ENCODE results near the gene S100B. TPM values are rescaled to one million over a fixed set of nuclear protein-coding genes. Genes with fewer than 3 reads are reported as not detected.

The S100B gene
- total RNA-seq, 1 donor from 2014 or later, result 2.8 TPM

DNA sequence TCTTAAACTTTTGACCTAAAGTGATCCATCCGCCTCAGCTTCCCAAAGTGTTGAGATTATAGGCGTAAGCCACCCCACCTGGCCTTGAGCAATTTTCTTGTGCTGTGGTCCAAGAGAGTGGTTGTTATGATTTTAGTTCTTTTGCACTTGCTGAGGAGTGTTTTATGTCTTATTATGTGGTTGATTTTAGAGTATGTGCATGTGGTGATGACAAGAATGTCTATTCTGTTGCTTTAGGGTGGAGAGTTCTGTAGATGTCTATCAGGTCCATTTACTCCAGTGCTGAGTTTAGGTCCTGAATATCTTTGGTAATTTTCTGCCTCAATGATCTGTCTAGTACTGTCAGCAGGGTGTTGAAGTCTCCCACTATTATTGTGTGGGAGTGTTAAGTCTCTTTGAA lies 11.2 kb upstream of the S100B start:
- H3K27ac ChIP-seq (replicated peaks), result no peak overlapping the region
- H3K4me3 ChIP-seq, result no peak overlapping the region

DNA sequence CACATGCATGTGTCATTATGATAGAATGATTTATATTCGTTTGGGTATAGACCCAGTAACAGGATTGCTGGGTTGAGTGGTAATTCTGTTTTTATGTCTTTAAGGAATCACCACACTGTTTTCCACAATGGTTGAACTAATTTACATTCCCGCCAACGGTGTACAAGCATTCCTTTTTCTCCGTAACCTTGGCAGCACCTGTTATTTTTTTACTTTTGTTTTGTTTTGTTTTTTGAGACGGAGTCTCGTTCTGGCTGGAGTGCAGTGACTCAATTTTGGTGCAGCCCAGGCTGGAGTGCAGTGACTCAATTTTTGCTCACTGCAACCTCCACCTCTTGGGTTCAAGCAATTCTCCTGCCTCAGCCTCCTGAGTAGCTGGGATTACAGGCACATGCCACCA lies 8.5 kb upstream of the S100B start:
- intact Hi-C loops (cut with micrococcal nuclease), result no loop called here
- Histone ChIP-seq H3K36me3 (no peaks in the 10 kb centered on the region), H3K27ac (replicated peaks) (no peak overlapping the region), H3K9me3 (replicated peaks) (peaks cover 17% of the 10 kb centered on the region), H3K4me3 (no peak overlapping the region), H3K4me1 (peaks cover 11% of the 10 kb centered on the region), H3K27me3 (ENCODE audit: low read depth) (no peaks in the 10 kb centered on the region)
- no peak for DNase-seq
- TF ChIP-seq, protein P1, sequence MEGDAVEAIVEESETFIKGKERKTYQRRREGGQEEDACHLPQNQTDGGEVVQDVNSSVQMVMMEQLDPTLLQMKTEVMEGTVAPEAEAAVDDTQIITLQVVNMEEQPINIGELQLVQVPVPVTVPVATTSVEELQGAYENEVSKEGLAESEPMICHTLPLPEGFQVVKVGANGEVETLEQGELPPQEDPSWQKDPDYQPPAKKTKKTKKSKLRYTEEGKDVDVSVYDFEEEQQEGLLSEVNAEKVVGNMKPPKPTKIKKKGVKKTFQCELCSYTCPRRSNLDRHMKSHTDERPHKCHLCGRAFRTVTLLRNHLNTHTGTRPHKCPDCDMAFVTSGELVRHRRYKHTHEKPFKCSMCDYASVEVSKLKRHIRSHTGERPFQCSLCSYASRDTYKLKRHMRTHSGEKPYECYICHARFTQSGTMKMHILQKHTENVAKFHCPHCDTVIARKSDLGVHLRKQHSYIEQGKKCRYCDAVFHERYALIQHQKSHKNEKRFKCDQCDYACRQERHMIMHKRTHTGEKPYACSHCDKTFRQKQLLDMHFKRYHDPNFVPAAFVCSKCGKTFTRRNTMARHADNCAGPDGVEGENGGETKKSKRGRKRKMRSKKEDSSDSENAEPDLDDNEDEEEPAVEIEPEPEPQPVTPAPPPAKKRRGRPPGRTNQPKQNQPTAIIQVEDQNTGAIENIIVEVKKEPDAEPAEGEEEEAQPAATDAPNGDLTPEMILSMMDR (IDR thresholded peaks at IDR 0.05; ENCODE audit: borderline replicate concordance), result no peak

More for the DNA sequence above, 11.2 kb upstream of the S100B start:
- Histone ChIP-seq H3K36me3 (no peaks in the 10 kb centered on the region), H3K4me1 (peaks cover 11% of the 10 kb centered on the region), H3K9me3 (replicated peaks) (peaks cover 6% of the 10 kb centered on the region), H3K27me3 (ENCODE audit: low read depth) (no peaks in the 10 kb centered on the region)
- intact Hi-C loops (cut with micrococcal nuclease), result no loop called here
- no peak for DNase-seq
- TF ChIP-seq, protein P1 (IDR thresholded peaks at IDR 0.05; ENCODE audit: borderline replicate concordance), result no peak

DNA sequence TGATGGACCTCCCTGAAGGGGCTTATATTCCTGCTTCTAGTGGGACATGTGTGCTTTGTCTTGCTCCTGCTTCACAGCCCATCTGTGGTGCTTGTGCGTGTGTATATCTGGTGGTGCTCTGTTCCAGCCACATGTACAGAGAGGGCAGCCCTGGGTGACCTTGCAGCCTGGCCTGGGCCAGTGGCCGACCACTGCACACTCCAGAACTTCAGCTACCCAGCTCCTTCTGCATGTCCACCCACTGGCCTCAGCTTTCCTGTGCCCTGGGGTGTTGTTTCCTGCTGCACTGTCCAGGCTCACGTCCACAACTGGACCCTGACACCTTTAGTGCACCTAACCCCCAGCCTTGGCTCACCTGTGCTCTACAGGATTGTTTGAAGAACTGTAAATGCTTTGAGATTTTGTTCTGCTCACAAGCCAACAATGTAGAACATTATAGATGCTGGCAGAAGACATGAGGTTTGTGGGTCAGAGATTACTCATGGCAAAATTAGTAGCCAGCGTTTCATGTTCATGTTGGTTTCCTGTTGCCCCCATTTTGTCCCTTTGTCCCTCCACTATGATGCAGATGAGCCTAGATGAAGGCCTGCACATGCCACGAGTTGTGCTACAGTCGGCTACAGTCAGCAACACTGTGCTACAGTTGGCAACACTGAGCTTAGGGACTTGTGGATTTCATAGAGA lies 5.3 kb upstream of the S100B start:
- intact Hi-C loops (cut with micrococcal nuclease), result no loop called here
- no peak overlapping the region for H3K4me3 ChIP-seq
- no peaks in the 10 kb centered on the region for H3K36me3 ChIP-seq
- H3K9me3 ChIP-seq (replicated peaks), result peaks cover 17% of the 10 kb centered on the region
- H3K4me1 ChIP-seq, result no peaks in the 10 kb centered on the region
- H3K27me3 ChIP-seq (ENCODE audit: low read depth), result no peaks in the 10 kb centered on the region
- no peak for DNase-seq
- no peak overlapping the region for H3K27ac ChIP-seq (replicated peaks)
- TF ChIP-seq, protein P1 (IDR thresholded peaks at IDR 0.05; ENCODE audit: borderline replicate concordance), result no peak

GRCh38 chr21:46608672-46609111 lies 3.8 kb upstream of the S100B start:
- intact Hi-C loops (cut with micrococcal nuclease), result no loop called here
- no peaks in the 10 kb centered on the region for H3K4me1 ChIP-seq
- H3K36me3 ChIP-seq, result no peaks in the 10 kb centered on the region
- H3K27ac ChIP-seq (replicated peaks), result no peak overlapping the region
- TF ChIP-seq, protein P1 (IDR thresholded peaks at IDR 0.05; ENCODE audit: borderline replicate concordance), result no peak
- DNase-seq, result no peak
- H3K4me3 ChIP-seq, result no peak overlapping the region
- H3K9me3 ChIP-seq (replicated peaks), result peaks cover 17% of the 10 kb centered on the region
- no peaks in the 10 kb centered on the region for H3K27me3 ChIP-seq (ENCODE audit: low read depth)

DNA sequence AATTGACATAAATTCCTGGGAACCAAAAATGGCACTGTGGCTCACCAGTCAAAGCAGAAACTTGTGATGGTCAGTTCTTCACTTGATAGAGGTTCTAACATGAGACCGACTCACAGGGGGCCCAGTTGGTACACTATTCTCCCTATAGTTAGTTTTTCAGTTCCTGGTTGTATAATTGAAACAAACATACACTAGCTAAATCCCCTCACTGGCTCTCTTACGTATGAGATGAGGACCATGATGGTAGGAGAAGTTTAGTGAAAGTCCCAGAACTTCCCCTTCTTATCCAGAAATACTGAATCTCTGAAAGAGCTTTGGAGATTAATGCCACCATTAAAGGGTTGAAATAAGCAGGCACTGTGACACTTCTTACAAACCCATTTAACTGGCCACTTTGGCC lies 2.8 kb upstream of the S100B start:
- no peaks in the 10 kb centered on the region for H3K36me3 ChIP-seq
- H3K27ac ChIP-seq (replicated peaks), result no peak overlapping the region
- no peaks in the 10 kb centered on the region for H3K27me3 ChIP-seq (ENCODE audit: low read depth)
- intact Hi-C loops (cut with micrococcal nuclease), result no loop called here
- H3K4me1 ChIP-seq, result no peaks in the 10 kb centered on the region
- no peak for DNase-seq
- TF ChIP-seq, protein P1 (IDR thresholded peaks at IDR 0.05; ENCODE audit: borderline replicate concordance), result no peak
- peaks cover 17% of the 10 kb centered on the region for H3K9me3 ChIP-seq (replicated peaks)
- no peak overlapping the region for H3K4me3 ChIP-seq

All from left ventricle myocardium inferior (tissue), 1 donor.